PC-9 (cell line): ENCODE results near the gene RND3.

Source experiments
- CTCF ChIP-seq: fragments of 200-600 bp; sonication (generic); conservative IDR thresholded peaks from 2 replicates; pipeline ENCODE4 v1.6.1; 2017; ENCODE audit warnings: mixed run types, antibody characterized with exemption, mild to moderate bottlenecking, moderate library complexity
- EZH2 ChIP-seq: fragments of 200-600 bp; sonication (generic); IDR thresholded peaks from 2 replicates; pipeline ENCODE4 v1.8.0; 2017; ENCODE audit warnings: antibody characterized with exemption, low read depth

- TF ChIP-seq CTCF (no peak), EZH2 (no peak)
Observed at GRCh38 chr2:150476286-150476685, 11.2 kb downstream of the RND3 start.
